ENCODE data around the gene NPTX1. TPM values are rescaled to one million over a fixed set of nuclear protein-coding genes. Genes with fewer than 3 reads are reported as not detected.
A peak's percentile ranks its signal among the peaks of the same experiment; 100 is the strongest.

NPTX1 gene
- total RNA-seq, 1 experiment from 2014 or later = 1.4 TPM

DNA sequence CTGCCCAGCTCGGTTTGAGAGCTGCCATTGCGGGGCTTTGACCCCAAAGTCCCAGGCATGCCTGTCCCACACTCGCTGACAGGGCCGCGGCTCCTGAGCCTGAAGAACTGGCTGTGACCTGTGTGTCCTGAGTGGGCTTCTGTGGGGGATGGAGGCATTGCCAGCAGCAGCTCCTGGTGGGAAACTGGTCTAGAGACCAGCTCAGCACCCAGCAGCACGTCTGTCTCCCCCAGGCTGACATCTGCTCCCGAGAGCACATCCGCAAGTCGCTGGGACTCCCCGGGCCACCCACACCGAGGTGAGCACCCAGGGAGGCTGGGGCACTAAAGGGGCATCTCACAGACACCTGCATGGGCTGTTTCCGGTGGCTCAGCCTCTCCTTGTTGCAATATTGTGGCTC lies 48.0 kb downstream of the NPTX1 start:
- DNase-seq (ENCODE audit: low read depth) = no peak

DNA sequence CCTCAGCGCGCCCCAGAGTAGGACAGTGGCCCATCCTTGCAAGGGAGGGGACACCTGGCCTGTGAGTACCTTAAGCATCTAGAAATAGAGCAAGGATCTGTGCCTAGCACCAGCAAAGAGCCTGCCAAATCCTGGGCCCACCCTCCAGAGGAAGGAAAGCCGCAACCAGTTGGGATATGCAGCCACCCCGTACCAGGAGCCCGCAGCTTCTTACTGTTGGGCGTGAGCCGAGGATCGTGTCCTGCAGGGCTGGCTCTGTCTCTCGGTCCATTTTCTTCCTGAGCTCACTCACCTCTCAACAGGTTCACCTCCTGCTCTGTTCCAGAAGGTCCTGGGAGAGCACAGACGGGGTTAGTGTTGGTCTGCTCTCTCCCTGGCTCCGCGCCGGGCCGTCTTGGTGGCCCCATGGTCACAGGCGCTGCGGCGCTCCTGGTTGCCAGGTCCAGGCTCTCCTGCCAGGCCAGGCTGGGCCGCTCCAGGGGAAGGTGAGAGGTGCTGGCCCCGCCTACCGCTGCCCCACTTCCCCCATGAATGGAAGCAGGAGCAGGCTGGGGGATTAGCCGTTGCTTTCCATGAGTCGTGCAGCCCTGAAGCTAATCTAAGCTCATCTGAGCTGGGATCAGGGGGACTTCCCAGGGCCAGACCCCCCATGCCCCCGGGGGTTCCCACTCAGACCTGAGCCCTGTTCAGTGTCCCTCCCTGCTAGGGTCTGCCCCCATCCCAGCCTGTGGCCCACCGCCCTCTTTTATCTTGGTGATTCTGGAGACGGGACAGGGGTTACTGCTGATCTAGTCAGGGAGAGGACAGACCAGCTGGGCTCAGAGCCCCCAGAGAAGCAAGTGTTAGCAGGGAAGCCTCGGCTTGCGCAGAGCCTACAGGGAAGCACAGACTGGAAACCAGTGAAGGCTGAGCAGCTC lies 48.8 kb downstream of the NPTX1 start:
- no peak for DNase-seq (ENCODE audit: low read depth)

DNA sequence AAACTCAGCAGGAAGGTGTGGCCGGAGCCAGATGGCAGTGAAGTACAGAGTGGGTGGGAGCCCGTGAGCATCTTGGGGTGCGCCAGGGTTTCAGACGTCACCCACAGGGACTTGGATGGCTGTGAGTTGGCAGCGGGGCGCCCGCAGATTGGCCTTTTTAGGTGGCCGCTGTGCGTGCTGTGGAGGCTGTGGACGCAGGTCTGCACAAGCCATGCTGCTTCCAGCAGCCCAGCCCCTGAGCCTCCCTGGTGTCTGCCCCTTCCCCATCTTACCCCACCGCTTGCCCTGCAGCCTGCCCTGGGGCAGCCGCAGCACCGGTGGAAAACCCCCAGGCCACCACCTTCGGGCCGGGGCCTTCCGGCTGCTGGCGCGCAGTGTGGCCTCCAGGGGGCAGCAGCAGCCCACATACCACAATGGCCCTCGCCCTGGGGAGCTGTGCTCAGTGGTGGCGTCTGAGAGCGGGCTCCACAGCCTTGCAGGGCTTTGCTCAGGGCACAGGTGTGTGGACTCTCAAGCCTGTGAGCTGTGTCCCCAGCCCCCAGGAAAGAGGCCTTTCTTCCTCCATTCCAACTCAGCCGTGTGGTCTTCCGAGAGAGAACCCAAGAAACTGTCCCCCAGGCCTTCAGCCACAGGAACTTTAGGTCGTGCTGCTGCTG lies 49.6 kb downstream of the NPTX1 start:
- peak; percentile 55 for DNase-seq (ENCODE audit: low read depth)

DNA sequence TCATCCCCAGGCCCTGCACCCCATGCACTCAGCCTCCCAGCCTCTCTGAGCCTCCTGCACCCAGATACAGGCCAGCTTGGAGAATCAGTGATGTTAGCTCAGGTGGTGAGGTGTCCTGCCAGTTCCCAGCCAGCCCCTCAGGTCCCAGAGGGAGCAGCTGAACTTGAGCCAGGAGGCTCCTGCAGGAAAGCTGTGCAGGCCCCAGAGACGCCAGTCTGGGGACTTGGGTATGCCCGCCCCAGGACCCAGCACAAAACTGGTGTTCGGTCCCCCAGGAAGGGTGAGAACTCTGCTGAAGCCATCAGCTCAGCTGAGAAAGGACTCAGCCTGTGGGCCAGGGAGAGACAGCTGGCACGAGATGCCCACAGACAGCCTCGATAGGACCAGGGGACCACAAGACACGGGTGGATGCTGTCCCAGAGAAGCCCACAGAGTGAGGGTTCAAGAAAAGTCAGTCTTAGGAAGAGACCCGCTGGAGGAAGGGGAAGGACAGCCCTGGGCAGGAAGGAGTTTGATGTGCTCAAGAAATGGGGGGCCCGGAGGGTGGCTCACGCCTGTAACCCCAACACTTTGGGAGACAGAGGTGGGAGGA lies 50.5 kb downstream of the NPTX1 start:
- DNase-seq (ENCODE audit: low read depth) = no peak

DNA sequence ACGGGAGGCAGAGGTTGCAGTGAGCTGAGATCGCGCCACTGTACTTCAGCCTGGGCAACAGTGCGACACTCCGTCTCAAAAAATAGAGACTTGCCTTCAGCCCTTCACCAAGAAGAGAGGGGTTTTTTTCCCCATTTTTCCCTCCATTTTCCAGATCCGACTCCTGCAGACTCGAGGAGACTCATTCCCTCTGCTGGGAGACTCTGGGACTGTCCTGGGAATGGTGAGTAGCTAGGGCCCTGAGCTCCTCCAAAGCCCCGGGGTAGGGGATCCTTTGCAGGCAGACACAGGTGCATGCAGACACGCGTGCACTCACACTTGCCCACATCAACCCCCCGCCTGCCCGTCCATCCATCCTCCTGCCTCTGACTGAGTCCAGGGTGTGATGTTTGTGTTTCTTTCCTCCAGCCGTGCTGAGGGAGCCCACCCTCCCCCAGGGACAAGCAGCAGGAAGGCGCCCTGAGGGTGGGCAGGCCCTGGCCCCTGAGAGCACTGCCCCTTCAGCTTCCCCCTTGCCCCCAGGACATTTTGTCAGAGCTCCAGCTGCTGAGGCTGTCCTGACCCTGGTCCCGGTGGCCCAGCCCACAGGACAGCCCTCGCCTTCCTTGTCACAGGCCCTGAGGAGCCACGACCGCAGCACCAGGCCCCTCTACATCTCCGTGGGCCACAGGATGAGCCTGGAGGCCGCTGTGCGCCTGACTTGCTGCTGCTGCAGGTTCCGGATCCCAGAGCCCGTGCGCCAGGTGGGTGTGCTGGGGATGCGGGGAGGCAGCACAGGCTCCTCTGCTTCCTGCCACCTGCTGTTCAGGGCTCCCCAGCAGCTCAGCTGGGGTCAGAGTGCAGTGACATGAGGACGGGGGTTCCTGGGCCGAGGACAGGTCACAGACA lies 51.3 kb downstream of the NPTX1 start:
- DNase-seq (ENCODE audit: low read depth) = no peak

DNA sequence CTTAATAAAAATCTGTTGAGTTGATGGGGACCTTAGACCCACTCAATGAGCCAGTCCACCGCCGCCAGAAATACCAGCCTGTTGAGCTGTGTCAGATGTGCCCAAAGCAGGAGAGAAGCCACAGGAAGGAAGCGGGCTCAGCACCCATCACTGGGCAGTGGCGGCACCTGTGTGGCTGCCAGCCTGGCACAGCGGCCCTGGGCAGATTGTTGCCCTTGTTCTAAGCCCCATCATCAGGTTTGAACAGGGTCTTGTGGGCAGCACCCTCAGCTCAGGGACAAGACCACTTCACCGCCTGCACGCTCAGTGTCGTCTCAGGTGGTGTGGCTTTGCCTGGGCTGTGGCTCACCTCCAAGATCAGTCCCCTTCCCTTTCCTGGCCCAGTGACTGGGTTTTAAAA lies 52.1 kb downstream of the NPTX1 start:
- DNase-seq (ENCODE audit: low read depth) = no peak

DNA sequence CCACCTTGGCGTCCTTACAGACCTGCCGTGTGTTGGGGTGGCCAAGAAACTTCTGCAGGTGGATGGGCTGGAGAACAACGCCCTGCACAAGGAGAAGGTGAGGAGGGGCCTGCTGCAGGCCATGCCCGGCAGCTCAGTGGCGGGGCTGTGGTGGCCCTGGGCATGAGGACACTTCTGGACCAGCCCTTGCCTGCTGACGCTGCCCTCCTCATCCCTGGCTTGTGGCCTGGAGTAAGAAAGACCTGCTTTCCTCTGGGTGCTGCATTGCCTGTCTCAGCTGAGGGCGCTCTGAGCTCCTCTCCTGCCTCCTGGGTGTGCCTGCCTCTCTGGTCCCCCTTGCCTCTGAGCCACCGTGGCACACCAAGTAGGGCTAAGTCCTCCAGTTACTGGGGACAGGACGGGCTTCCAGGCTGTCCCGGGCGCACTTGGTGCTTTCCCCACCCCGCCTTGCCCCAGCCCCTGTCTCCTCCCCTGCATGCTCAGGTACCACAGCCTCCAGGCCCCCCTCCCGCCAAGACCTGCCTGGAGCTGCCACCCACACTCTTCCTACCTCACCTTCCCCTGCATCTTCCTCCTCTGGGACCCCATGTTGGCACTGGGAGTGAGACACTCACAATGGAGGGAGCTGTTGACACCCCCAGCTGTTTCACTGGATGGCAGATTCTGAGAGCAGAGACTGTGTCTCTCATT lies 52.7 kb downstream of the NPTX1 start:
- no peak for DNase-seq (ENCODE audit: low read depth)

DNA sequence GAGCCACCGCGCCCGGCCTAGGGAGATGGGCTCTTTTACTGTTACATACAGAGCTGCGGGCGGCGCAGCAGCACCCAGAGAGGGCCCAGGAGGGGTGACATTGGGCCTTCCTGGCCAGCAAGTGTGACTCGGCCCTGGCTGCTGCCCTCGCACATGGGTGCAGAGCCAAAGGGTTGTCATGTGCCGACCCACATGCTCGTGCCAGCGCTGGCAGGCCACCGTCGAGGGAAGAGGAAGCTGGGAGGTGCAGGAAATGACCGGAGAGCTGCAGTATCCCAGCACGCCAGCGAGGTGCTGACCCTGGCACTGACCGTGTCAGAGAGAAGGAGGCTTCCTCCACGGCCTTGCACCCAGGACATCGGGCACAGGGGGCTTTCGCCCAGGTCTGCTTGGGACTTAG lies 53.4 kb downstream of the NPTX1 start:
- DNase-seq (ENCODE audit: low read depth) = no peak

DNA sequence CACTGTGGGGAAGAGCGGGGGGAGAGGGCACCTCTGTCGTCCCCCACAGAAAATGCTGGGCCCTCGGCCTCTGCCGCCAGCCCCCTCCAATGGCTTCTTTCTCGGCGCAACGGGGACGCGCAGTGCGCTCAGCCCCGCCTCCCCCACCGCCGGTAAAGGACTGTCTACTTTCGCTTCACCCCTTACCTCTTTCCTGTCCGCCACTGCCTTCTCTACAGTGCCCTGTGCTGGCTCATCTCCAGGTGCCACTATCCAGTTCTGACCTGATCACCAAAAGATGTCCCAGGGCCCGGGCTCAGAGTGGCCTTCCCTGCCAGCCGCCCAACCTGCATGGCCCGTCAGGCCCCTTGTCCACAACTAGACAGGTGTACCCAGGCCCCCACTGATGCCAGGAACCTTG lies 54.1 kb downstream of the NPTX1 start:
- no peak for DNase-seq (ENCODE audit: low read depth)

DNA sequence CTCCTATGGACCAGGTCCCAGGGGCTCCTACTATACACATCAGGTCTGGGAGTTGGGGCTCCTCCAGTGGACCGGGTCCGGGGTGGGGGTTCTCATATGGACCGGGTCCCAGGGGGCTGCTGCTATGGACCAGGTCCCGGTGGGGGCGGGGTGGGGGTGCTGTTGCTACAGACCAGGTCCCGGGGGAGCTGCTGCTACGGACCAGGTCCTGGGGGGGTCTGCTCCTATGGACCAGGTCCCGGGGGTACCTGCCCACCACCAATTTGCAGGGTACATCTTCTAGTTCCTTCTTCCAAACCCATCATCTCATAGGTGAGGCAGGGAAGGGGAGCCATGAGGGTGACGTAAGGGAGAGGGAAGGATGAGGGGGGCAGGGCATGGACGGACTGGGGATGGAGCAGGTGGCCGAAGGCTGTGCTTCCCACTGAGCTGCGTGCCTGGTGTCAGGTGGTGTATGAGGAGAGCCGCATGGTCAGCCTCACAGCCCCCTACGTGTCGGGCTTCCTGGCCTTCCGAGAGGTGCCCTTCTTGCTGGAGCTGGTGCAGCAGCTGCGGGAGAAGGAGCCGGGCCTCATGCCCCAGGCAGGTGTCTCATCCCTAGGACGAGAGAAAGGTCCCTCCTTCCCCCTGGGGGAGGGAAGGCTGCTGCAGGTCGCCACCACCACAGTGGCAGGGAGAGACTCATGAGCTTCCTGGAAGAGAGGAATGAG lies 54.9 kb downstream of the NPTX1 start:
- DNase-seq (ENCODE audit: low read depth) = no peak

DNA sequence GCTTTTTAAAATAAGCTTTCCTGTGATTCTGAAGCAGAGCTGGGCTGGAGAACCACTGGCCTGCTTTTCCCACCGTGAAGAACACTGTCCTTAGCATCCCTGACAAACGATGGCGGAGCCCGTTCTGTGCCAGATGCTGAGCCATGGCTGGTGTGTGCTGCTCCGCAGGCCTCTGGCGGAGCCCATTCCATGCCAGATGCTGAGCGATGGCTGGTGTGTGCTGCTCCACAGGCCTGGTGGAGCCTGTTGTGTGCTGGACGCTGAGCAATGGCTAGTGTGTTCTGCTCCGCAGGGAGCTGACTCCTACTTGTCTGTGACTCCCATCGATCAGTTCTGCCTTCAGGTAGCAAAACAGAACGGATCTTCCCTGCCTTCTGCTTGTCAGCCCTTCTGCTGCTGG lies 57.2 kb downstream of the NPTX1 start:
- DNase-seq (ENCODE audit: low read depth) = no peak

DNA sequence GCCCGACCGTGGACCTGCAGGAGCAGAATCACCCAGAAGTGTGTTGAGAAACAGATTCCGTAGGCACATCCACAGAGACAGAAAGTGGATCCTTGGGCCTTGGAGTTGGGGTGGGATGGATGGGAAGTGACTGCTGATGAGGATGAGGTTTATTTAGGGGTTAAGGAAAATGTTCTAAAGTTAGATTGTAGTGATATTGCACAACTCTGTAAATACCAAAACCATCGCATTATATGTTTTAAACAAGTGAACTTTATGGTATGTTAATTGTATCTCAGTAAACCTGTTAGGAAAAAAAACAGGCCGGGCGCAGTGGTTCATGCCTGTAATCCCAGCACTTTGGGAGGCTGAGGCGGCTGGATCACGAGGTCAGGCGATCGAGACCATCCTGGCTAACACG lies 57.8 kb downstream of the NPTX1 start:
- no peak for DNase-seq (ENCODE audit: low read depth)

Small RNAs within 50 kb of the gene (small RNA-seq; reads per million reads assigned to genes)
- not detected for gene AC120024.2
- not detected for gene AC120024.3
- gene MIR4730 = not detected

Other genes with a start within 250 kb of the NPTX1 start
- gene RNF213, start 215.8 kb downstream of the NPTX1 start, total RNA-seq (2014; rRNA removed; shearing (Covaris generic)) = 28.6 and 28.8 TPM in 2 replicates
- gene ENDOV, start 61.4 kb downstream of the NPTX1 start, total RNA-seq (2014; rRNA removed; shearing (Covaris generic)) = 15.2 and 18.4 TPM in 2 replicates
- 17.0 and 18.5 TPM in 2 replicates for gene RPTOR, start 68.2 kb upstream of the NPTX1 start, total RNA-seq (2014; rRNA removed; shearing (Covaris generic))

All from HT1080 (cell line).